Neural progenitor cell (in vitro differentiated cells): ENCODE data around the gene MAGEA8. TPM values are rescaled to one million over a fixed set of nuclear protein-coding genes. Genes with fewer than 3 reads are reported as not detected.

Source experiments
- DNase-seq: peaks from one replicate; pipeline ENCODE4 v3.0.0-alpha.2; 2016; ENCODE audit warnings: low spot score
- H2AFZ ChIP-seq: fragments of 200-600 bp; sonication (generic); replicated peaks from 2 replicates; pipeline ENCODE4 v1.6.1; 2016; ENCODE audit warnings: antibody characterized with exemption
- H3F3A ChIP-seq: fragments of 200-600 bp; sonication (generic); 2 replicates; pipeline ENCODE4 v1.6.1; 2016; ENCODE audit warnings: antibody characterized with exemption, low read depth
- H3K27ac ChIP-seq: fragments of 200-600 bp; sonication (generic); 2 replicates; pipeline ENCODE4 v1.5.1; 2016; ENCODE audit warnings: mild to moderate bottlenecking
- H3K27me3 ChIP-seq: fragments of 200-600 bp; sonication (generic); 2 replicates; pipeline ENCODE4 v1.6.1; 2016; ENCODE audit warnings: mild to moderate bottlenecking, moderate library complexity
- H3K36me3 ChIP-seq: fragments of 200-600 bp; sonication (generic); 2 replicates; pipeline ENCODE4 v1.5.1; 2016
- H3K4me1 ChIP-seq: fragments of 200-600 bp; sonication (generic); 2 replicates; pipeline ENCODE4 v1.6.1; 2016; ENCODE audit warnings: mixed run types
- H3K4me2 ChIP-seq: fragments of 200-600 bp; sonication (generic); 2 replicates; pipeline ENCODE4 v1.6.1; 2016
- H3K4me3 ChIP-seq: fragments of 200-600 bp; sonication (generic); 2 replicates; pipeline ENCODE4 v1.5.1; 2016
- H3K79me2 ChIP-seq: fragments of 200-600 bp; sonication (generic); 2 replicates; pipeline ENCODE4 v1.6.1; 2016; ENCODE audit warnings: low read depth
- H3K9ac ChIP-seq: fragments of 200-600 bp; sonication (generic); 2 replicates; pipeline ENCODE4 v1.6.1; 2016
- H3K9me3 ChIP-seq: fragments of 200-600 bp; sonication (generic); 2 replicates; pipeline ENCODE4 v1.5.1; 2016; ENCODE audit warnings: low read depth
- H4K20me1 ChIP-seq: fragments of 200-600 bp; sonication (generic); 2 replicates; pipeline ENCODE4 v1.6.1; 2016; ENCODE audit warnings: low read depth
- H3K27ac Mint-ChIP-seq: 3 replicates; pipeline ENCODE4 v1.8.0; 2021; ENCODE audit warnings: mixed read lengths
- H3K27me3 Mint-ChIP-seq: 2 replicates; pipeline ENCODE4 v1.8.0; 2022; ENCODE audit warnings: low read depth, mild to moderate bottlenecking, inconsistent platforms, moderate library complexity, mixed read lengths; ENCODE audit not compliant: insufficient read depth
- H3K36me3 Mint-ChIP-seq: 3 replicates; pipeline ENCODE4 v1.8.0; 2021; ENCODE audit warnings: mixed read lengths
- H3K4me1 Mint-ChIP-seq: 3 replicates; pipeline ENCODE4 v1.8.0; 2021; ENCODE audit warnings: mixed read lengths
- H3K4me3 Mint-ChIP-seq: 3 replicates; pipeline ENCODE4 v1.8.0; 2021; ENCODE audit warnings: mild to moderate bottlenecking, moderate library complexity, mixed read lengths
- H3K9me3 Mint-ChIP-seq: 3 replicates; pipeline ENCODE4 v1.8.0; 2020; ENCODE audit warnings: mixed read lengths
- CTCF ChIP-seq: fragments of 200-600 bp; sonication (generic); IDR thresholded peaks from 2 replicates; pipeline ENCODE4 v1.5.1; 2017; ENCODE audit warnings: antibody characterized with exemption, mild to moderate bottlenecking
- EZH2 ChIP-seq: fragments of 200-600 bp; sonication (generic); IDR thresholded peaks from 2 replicates; pipeline ENCODE4 v1.6.1; 2017; ENCODE audit warnings: antibody characterized with exemption, mild to moderate bottlenecking, moderate library complexity
- EZH2phosphoT487 ChIP-seq: fragments of 200-600 bp; sonication (generic); IDR thresholded peaks from 2 replicates; pipeline ENCODE4 v1.6.1; 2017; ENCODE audit warnings: antibody characterized with exemption
- total RNA-seq: library from RNA; depleted of rRNA; stranded (reverse); fragments of >200 nt; gene quantifications from 2 replicates; pipeline ENCODE4 v1.2.3, GENCODE V29; 2015; ENCODE audit warnings: low replicate concordance

MAGEA8 gene
- total RNA-seq, 1 donor from 2014 or later, result not detected

DNA sequence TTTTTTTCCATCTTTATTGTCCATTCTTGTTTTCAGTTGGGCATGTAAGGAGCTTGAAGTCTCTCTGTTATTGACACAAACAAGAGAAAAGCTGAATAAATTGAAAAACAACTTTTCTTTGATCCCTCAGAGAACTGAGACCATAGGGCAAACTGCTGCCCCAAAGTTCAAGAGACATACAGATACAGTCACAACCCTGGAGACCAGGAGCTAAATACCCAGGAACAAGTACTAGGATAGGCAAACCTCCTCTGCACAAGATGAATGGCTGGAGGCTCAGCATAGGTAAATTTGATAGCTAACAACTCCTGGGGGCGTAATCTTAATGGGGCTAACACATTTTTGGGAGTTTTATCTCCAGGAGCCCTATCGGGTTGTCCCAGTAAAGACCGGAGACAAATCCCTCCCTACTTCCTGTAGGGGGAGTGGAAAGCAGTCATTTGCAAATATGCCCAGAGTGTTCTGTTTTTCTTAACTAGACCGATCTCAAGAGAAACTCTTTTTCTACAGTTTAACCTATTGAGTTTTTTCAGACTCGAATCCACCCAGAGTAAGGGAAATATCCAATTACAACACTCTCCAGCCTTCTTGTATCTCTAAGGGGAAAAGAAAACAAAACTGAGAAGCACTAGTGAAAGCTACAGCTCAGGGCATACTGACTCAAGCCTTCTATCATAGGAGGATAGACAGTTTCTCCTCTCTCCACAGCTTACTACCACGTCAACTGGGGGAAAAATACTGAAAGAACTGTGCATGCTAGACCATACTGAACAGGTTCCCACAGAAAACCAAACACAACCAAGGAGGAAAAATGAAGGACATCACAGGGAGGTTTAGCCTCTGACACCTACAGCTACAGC lies 23.1 kb downstream of the MAGEA8 start:
- DNase-seq, result no peak

DNA sequence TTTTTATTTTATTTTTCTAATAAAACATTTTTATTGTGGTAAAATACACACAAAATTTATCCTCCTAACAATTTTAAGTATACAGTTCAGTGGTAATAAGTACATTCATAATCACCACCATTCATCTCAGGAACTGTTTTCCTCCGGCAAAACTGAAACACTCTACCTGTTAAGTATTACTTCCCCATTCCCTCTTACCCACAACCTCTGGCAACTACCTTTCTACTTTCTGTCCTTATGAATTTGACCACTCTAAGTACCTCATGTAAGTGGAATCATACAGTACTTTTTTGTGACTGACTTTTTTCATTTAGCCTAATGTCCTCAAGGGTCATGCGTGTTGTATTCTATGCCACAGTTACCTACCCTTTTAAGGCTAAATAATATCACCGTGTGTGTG lies 27.3 kb downstream of the MAGEA8 start:
- Histone ChIP-seq H3K9ac (no peak overlapping the region), H3K4me2 (no peak overlapping the region), H3F3A (peaks cover 16% of the 10 kb centered on the region), H3K27ac (no peak overlapping the region), H2AFZ (no peak overlapping the region), H3K4me1 (no peaks in the 10 kb centered on the region), H3K4me3 (no peak overlapping the region), H3K9me3 (peaks cover 5% of the 10 kb centered on the region), H3K27me3 (no peaks in the 10 kb centered on the region), H3K36me3 (no peaks in the 10 kb centered on the region), H3K79me2 (no peaks in the 10 kb centered on the region), H4K20me1 (no peaks in the 10 kb centered on the region)
- Mint-ChIP-seq H3K4me3 (no peak overlapping the region), H3K27me3 (peaks cover 5% of the 10 kb centered on the region), H3K9me3 (peaks cover 8% of the 10 kb centered on the region), H3K36me3 (no peaks in the 10 kb centered on the region), H3K27ac (no peak overlapping the region), H3K4me1 (no peaks in the 10 kb centered on the region)
- TF ChIP-seq CTCF, result no peak
- no peak for TF ChIP-seq EZH2phosphoT487
- TF ChIP-seq EZH2, result no peak
- DNase-seq, result no peak

More for the DNA sequence above, 23.1 kb downstream of the MAGEA8 start:
- H3F3A ChIP-seq, result no peaks in the 10 kb centered on the region
- no peaks in the 10 kb centered on the region for H3K79me2 ChIP-seq
- no peak overlapping the region for H3K4me3 ChIP-seq
- no peaks in the 10 kb centered on the region for H3K9me3 Mint-ChIP-seq
- no peaks in the 10 kb centered on the region for H3K4me1 Mint-ChIP-seq
- H3K27ac ChIP-seq, result no peak overlapping the region
- no peaks in the 10 kb centered on the region for H3K27me3 ChIP-seq
- H3K36me3 ChIP-seq, result no peaks in the 10 kb centered on the region
- no peaks in the 10 kb centered on the region for H3K9me3 ChIP-seq
- no peak overlapping the region for H3K4me3 Mint-ChIP-seq
- H3K36me3 Mint-ChIP-seq, result no peaks in the 10 kb centered on the region
- no peak overlapping the region for H3K4me2 ChIP-seq
- no peak overlapping the region for H3K27ac Mint-ChIP-seq
- no peaks in the 10 kb centered on the region for H3K4me1 ChIP-seq
- H2AFZ ChIP-seq, result peak overlapping the region; percentile 77
- peaks cover 3% of the 10 kb centered on the region for H3K27me3 Mint-ChIP-seq
- TF ChIP-seq EZH2 (no peak), CTCF (peak; percentile 27)
- H3K9ac ChIP-seq, result no peak overlapping the region
- H4K20me1 ChIP-seq, result no peaks in the 10 kb centered on the region

DNA sequence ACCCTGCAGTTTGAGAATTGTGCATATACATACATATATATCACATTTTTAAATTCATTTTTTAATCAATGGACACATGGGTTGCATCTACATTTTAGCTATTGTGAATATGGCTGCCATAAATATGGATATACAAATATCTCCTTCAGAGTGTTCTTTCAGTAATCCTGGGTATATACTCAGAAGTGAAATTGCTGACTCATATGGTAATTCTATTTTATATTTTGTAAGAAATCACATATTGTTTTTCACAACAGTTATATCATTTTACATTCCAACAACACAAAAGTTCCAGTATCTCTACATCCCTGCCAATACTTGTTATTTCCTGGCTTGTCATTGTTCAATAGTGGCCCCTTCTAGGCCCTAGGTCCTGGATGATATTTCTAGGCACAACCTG lies 27.7 kb downstream of the MAGEA8 start:
- H3K9ac ChIP-seq, result no peak overlapping the region
- H3K36me3 ChIP-seq, result no peaks in the 10 kb centered on the region
- Mint-ChIP-seq H3K36me3 (no peaks in the 10 kb centered on the region), H3K4me3 (no peak overlapping the region), H3K27ac (no peak overlapping the region), H3K9me3 (peaks cover 10% of the 10 kb centered on the region), H3K4me1 (no peaks in the 10 kb centered on the region), H3K27me3 (peaks cover 5% of the 10 kb centered on the region)
- no peaks in the 10 kb centered on the region for H4K20me1 ChIP-seq
- no peaks in the 10 kb centered on the region for H3K4me1 ChIP-seq
- DNase-seq, result no peak
- no peak overlapping the region for H2AFZ ChIP-seq
- peaks cover 16% of the 10 kb centered on the region for H3F3A ChIP-seq
- H3K9me3 ChIP-seq, result peaks cover 5% of the 10 kb centered on the region
- H3K4me3 ChIP-seq, result no peak overlapping the region
- no peaks in the 10 kb centered on the region for H3K79me2 ChIP-seq
- no peaks in the 10 kb centered on the region for H3K27me3 ChIP-seq
- no peak overlapping the region for H3K27ac ChIP-seq
- H3K4me2 ChIP-seq, result no peak overlapping the region
- TF ChIP-seq EZH2, result no peak
- TF ChIP-seq EZH2phosphoT487, result no peak
- no peak for TF ChIP-seq CTCF
